GM23248 (cell line): ENCODE data around the gene ARHGAP45. TPM values are rescaled to one million over a fixed set of nuclear protein-coding genes. Genes with fewer than 3 reads are reported as not detected.

ENCODE experiments used
- DNase-seq: peaks from one replicate; pipeline ENCODE4 v3.0.0-alpha.2; 2015
- H2AFZ ChIP-seq: fragments of 200-600 bp; sonication (generic); 2 replicates; pipeline ENCODE4 v1.6.1; 2016; ENCODE audit warnings: antibody characterized with exemption
- H3F3A ChIP-seq: fragments of 200-600 bp; sonication (generic); 2 replicates; pipeline ENCODE4 v1.6.1; 2016; ENCODE audit warnings: mild to moderate bottlenecking, antibody characterized with exemption, mixed run types; ENCODE audit not compliant: insufficient read depth
- H3K27ac ChIP-seq: fragments of 200-600 bp; sonication (generic); 2 replicates; pipeline ENCODE4 v1.5.1; 2016; ENCODE audit warnings: mild to moderate bottlenecking
- H3K27me3 ChIP-seq: fragments of 200-600 bp; sonication (generic); replicated peaks from 2 replicates; pipeline ENCODE4 v1.6.1; 2016; ENCODE audit warnings: mild to moderate bottlenecking; ENCODE audit not compliant: insufficient read depth
- H3K36me3 ChIP-seq: fragments of 200-600 bp; sonication (generic); 2 replicates; pipeline ENCODE4 v1.6.1; 2016; ENCODE audit warnings: low read depth, mild to moderate bottlenecking
- H3K4me1 ChIP-seq: fragments of 200-600 bp; sonication (generic); 2 replicates; pipeline ENCODE4 v1.6.1; 2016; ENCODE audit warnings: mild to moderate bottlenecking; ENCODE audit not compliant: insufficient read depth
- H3K4me2 ChIP-seq: fragments of 200-600 bp; sonication (generic); one replicate; pipeline ENCODE4 v1.6.1; 2016; ENCODE audit warnings: mild to moderate bottlenecking; ENCODE audit not compliant: unreplicated experiment
- H3K4me3 ChIP-seq: fragments of 200-600 bp; sonication (generic); 2 replicates; pipeline ENCODE4 v1.5.1; 2016; ENCODE audit warnings: mild to moderate bottlenecking
- H3K79me2 ChIP-seq: fragments of 200-600 bp; sonication (generic); 2 replicates; pipeline ENCODE4 v1.6.1; 2016; ENCODE audit warnings: mild to moderate bottlenecking; ENCODE audit not compliant: insufficient read depth
- H3K9ac ChIP-seq: fragments of 200-600 bp; sonication (generic); 2 replicates; pipeline ENCODE4 v1.6.1; 2016; ENCODE audit warnings: mild to moderate bottlenecking
- H3K9me2 ChIP-seq: fragments of 200-600 bp; sonication (generic); 2 replicates; pipeline ENCODE4 v1.6.1; 2016; ENCODE audit warnings: mixed run types, mild to moderate bottlenecking, moderate library complexity; ENCODE audit not compliant: insufficient read depth
- H3K9me3 ChIP-seq: fragments of 200-600 bp; sonication (generic); one replicate; pipeline ENCODE4 v1.6.1; 2017; ENCODE audit warnings: low read depth
- H4K20me1 ChIP-seq: fragments of 200-600 bp; sonication (generic); 2 replicates; pipeline ENCODE4 v1.6.0; 2016; ENCODE audit not compliant: insufficient read depth
- EZH2 ChIP-seq: fragments of 200-600 bp; sonication (generic); IDR thresholded peaks from 2 replicates; pipeline ENCODE4 v1.6.1; 2018; ENCODE audit warnings: antibody characterized with exemption, mild to moderate bottlenecking; ENCODE audit not compliant: insufficient read depth, poor library complexity, severe bottlenecking
- EZH2phosphoT487 ChIP-seq: fragments of 200-600 bp; sonication (generic); IDR thresholded peaks from 2 replicates; pipeline ENCODE4 v1.6.1; 2018; ENCODE audit warnings: antibody characterized with exemption, moderate library complexity, mild to moderate bottlenecking, low read depth; ENCODE audit not compliant: insufficient read depth
- WGBS, 2 experiments: methylation state at CpG; one replicate each; pipeline ENCODE4 v1.1.6; 2015 to 2017; ENCODE audit warnings: low lambda C conversion rate in 2 of 2, low coverage in 1 of 2; ENCODE audit errors: missing lambda C conversion rate in 2 of 2; 5-methylcytosine and 5-hydroxymethylcytosine counted together
- in situ Hi-C: fragments of 300-500 bp; cut with MboI; formaldehyde crosslinking; loops from 2 replicates; pipeline ENCODE4 v1.15.0; 2020
- polyA plus RNA-seq: library from polyadenylated mRNA; unstranded; fragments of >200 nt; fragmentation: Nextera tagmentation; extraction: Ambion mirVana; gene quantifications from 2 replicates; pipeline ENCODE4 v1.2.1, GENCODE V29; 2016
- small RNA-seq: library from RNA; depleted of rRNA; stranded (forward); fragments of <200 nt; gene quantifications from one replicate; pipeline ENCODE3, GENCODE V24; 2014; ENCODE audit warnings: low read depth, low replicate concordance
- total RNA-seq: library from RNA; depleted of rRNA; stranded (reverse); fragments of >200 nt; shearing (Covaris generic); gene quantifications from 2 replicates; pipeline ENCODE4 v1.2.3, GENCODE V29; 2014; rRNA removed

Gene ARHGAP45
- total and polyA plus RNA-seq, 2 experiments from 2014 or later, result 3.5 to 6.3 TPM

DNA sequence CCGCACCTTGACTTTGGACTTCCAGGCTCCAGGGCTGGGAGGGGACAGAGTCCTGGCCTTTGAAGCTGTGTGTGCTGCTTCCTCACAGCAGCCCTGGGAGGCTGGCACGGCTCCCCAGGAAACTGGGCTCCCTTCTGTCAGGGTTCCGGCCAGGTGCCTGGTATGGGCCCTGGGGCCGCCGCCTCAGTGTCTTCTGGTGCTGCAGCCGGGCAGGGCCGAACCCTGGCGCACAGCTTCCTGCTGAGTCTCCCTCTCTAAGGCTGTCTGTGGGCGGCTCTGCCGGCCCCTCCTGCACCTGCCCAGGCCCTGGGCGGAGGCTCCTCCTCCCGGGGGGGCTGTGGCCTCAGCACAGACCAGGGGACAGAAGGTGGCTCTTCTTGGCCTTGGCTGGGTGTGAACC is 69.2 kb downstream of the ARHGAP45 start:
- no peak overlapping the region for H3K27ac ChIP-seq
- H3K4me3 ChIP-seq, result no peak overlapping the region
- H3K9ac ChIP-seq, result no peak overlapping the region

More for the DNA sequence above, 69.2 kb downstream of the ARHGAP45 start:
- in situ Hi-C loops, result no loop called here
- no peak for TF ChIP-seq EZH2
- no peak for TF ChIP-seq EZH2phosphoT487
- H3K4me2 ChIP-seq, result no peak overlapping the region
- H3K9me3 ChIP-seq, result no peaks in the 10 kb centered on the region
- H4K20me1 ChIP-seq, result no peaks in the 10 kb centered on the region
- no peak overlapping the region for H2AFZ ChIP-seq
- no peaks in the 10 kb centered on the region for H3F3A ChIP-seq
- H3K4me1 ChIP-seq, result 0 out of 2 replicates have a peak, but pooled peaks cover 6% of the 10 kb centered on the region
- DNase-seq, result no peak
- peaks cover 52% of the 10 kb centered on the region for H3K79me2 ChIP-seq
- H3K27me3 ChIP-seq, result no peaks in the 10 kb centered on the region
- H3K9me2 ChIP-seq, result no peaks in the 10 kb centered on the region
- WGBS, 2 experiments, result 70 to 86% methylated on average over 6 to 10 of the region's 12 CpGs
- no peaks in the 10 kb centered on the region for H3K36me3 ChIP-seq

Small RNA genes within 50 kb of the gene (small RNA-seq; reads per million reads assigned to genes)
- gene RNU6-2, result not detected

Other genes starting within 250 kb of the ARHGAP45 start
- 0.32 TPM in 1 of 2 replicates, not detected in the other for gene PLPPR3, start 245.2 kb upstream of the ARHGAP45 start, total RNA-seq
- not detected in 2 replicates for gene PLPPR3, start 245.2 kb upstream of the ARHGAP45 start, polyA plus RNA-seq
- gene AZU1, start 239.3 kb upstream of the ARHGAP45 start, total RNA-seq, result not detected in 2 replicates
- not detected in 2 replicates for gene AZU1, start 239.3 kb upstream of the ARHGAP45 start, polyA plus RNA-seq
- not detected in 2 replicates for gene PRTN3, start 226.2 kb upstream of the ARHGAP45 start, total RNA-seq
- gene PRTN3, start 226.2 kb upstream of the ARHGAP45 start, polyA plus RNA-seq, result not detected in 2 replicates
- gene ELANE, start 214.9 kb upstream of the ARHGAP45 start, total RNA-seq, result 1.4 TPM in 1 of 2 replicates, not detected in the other
- gene ELANE, start 214.9 kb upstream of the ARHGAP45 start, polyA plus RNA-seq, result 0.20 and 0.34 TPM in 2 replicates
- gene CFD, start 207.5 kb upstream of the ARHGAP45 start, total RNA-seq, result 3.2 and 5.7 TPM in 2 replicates
- 4.9 and 5.2 TPM in 2 replicates for gene CFD, start 207.5 kb upstream of the ARHGAP45 start, polyA plus RNA-seq
- gene MED16, start 174.0 kb upstream of the ARHGAP45 start, total RNA-seq, result 20.9 and 26.6 TPM in 2 replicates
- 66.5 and 66.9 TPM in 2 replicates for gene MED16, start 174.0 kb upstream of the ARHGAP45 start, polyA plus RNA-seq
- not detected in 2 replicates for gene RNU6-9, start 173.7 kb upstream of the ARHGAP45 start, total RNA-seq
- not detected in 2 replicates for gene RNU6-9, start 173.7 kb upstream of the ARHGAP45 start, polyA plus RNA-seq
- gene R3HDM4, start 153.9 kb upstream of the ARHGAP45 start, total RNA-seq, result 41.6 and 50.9 TPM in 2 replicates
- 52.7 and 58.1 TPM in 2 replicates for gene R3HDM4, start 153.9 kb upstream of the ARHGAP45 start, polyA plus RNA-seq
- not detected in 2 replicates for gene KISS1R, start 149.8 kb upstream of the ARHGAP45 start, total RNA-seq
- not detected in 2 replicates for gene KISS1R, start 149.8 kb upstream of the ARHGAP45 start, polyA plus RNA-seq
- 6.7 and 8.5 TPM in 2 replicates for gene ARID3A, start 141.1 kb upstream of the ARHGAP45 start, total RNA-seq
- gene ARID3A, start 141.1 kb upstream of the ARHGAP45 start, polyA plus RNA-seq, result 2.4 and 2.8 TPM in 2 replicates
- 63.5 and 83.4 TPM in 2 replicates for gene WDR18, start 82.8 kb upstream of the ARHGAP45 start, total RNA-seq
- 143 and 157 TPM in 2 replicates for gene WDR18, start 82.8 kb upstream of the ARHGAP45 start, polyA plus RNA-seq
- gene GRIN3B, start 66.7 kb upstream of the ARHGAP45 start, total RNA-seq, result 0.25 and 0.54 TPM in 2 replicates
- not detected in 2 replicates for gene GRIN3B, start 66.7 kb upstream of the ARHGAP45 start, polyA plus RNA-seq
- 132 and 169 TPM in 2 replicates for gene TMEM259, start 46.0 kb upstream of the ARHGAP45 start, total RNA-seq
- gene TMEM259, start 46.0 kb upstream of the ARHGAP45 start, polyA plus RNA-seq, result 76.7 and 79.7 TPM in 2 replicates
- gene RNU6-2, start 45.6 kb upstream of the ARHGAP45 start, total RNA-seq, result not detected in 2 replicates
- gene RNU6-2, start 45.6 kb upstream of the ARHGAP45 start, polyA plus RNA-seq, result not detected in 2 replicates
- gene CNN2, start 40.6 kb upstream of the ARHGAP45 start, total RNA-seq, result 239 and 244 TPM in 2 replicates
- 400 and 415 TPM in 2 replicates for gene CNN2, start 40.6 kb upstream of the ARHGAP45 start, polyA plus RNA-seq
- 1.1 and 2.1 TPM in 2 replicates for gene ABCA7, start 27.1 kb upstream of the ARHGAP45 start, total RNA-seq
- 1.7 and 2.6 TPM in 2 replicates for gene ABCA7, start 27.1 kb upstream of the ARHGAP45 start, polyA plus RNA-seq
- gene POLR2E, start 28.2 kb downstream of the ARHGAP45 start, total RNA-seq, result 172 and 233 TPM in 2 replicates
- 336 and 347 TPM in 2 replicates for gene POLR2E, start 28.2 kb downstream of the ARHGAP45 start, polyA plus RNA-seq
- 298 and 323 TPM in 2 replicates for gene GPX4, start 36.8 kb downstream of the ARHGAP45 start, total RNA-seq
- gene GPX4, start 36.8 kb downstream of the ARHGAP45 start, polyA plus RNA-seq, result 601 and 607 TPM in 2 replicates
- gene SBNO2, start 107.1 kb downstream of the ARHGAP45 start, total RNA-seq, result 64.5 and 70.4 TPM in 2 replicates
- gene SBNO2, start 107.1 kb downstream of the ARHGAP45 start, polyA plus RNA-seq, result 7.5 and 11.9 TPM in 2 replicates
- 64.1 and 66.5 TPM in 2 replicates for gene STK11, start 138.6 kb downstream of the ARHGAP45 start, total RNA-seq
- 4.3 and 4.6 TPM in 2 replicates for gene STK11, start 138.6 kb downstream of the ARHGAP45 start, polyA plus RNA-seq
- 2.7 and 4.5 TPM in 2 replicates for gene CBARP, start 170.8 kb downstream of the ARHGAP45 start, total RNA-seq
- gene CBARP, start 170.8 kb downstream of the ARHGAP45 start, polyA plus RNA-seq, result 0.29 and 0.41 TPM in 2 replicates
- 27.4 and 38.9 TPM in 2 replicates for gene ATP5F1D, start 174.6 kb downstream of the ARHGAP45 start, total RNA-seq
- gene ATP5F1D, start 174.6 kb downstream of the ARHGAP45 start, polyA plus RNA-seq, result 287 and 290 TPM in 2 replicates
- 9.4 and 18.5 TPM in 2 replicates for gene MIDN, start 181.4 kb downstream of the ARHGAP45 start, total RNA-seq
- gene MIDN, start 181.4 kb downstream of the ARHGAP45 start, polyA plus RNA-seq, result 3.1 and 4.0 TPM in 2 replicates
- 239 and 392 TPM in 2 replicates for gene CIRBP, start 202.2 kb downstream of the ARHGAP45 start, total RNA-seq
- gene CIRBP, start 202.2 kb downstream of the ARHGAP45 start, polyA plus RNA-seq, result 163 and 185 TPM in 2 replicates
- 61.5 and 84.5 TPM in 2 replicates for gene FAM174C, start 208.4 kb downstream of the ARHGAP45 start, total RNA-seq
- 67.8 and 81.6 TPM in 2 replicates for gene FAM174C, start 208.4 kb downstream of the ARHGAP45 start, polyA plus RNA-seq
- not detected in 2 replicates for gene EFNA2, start 218.7 kb downstream of the ARHGAP45 start, total RNA-seq
- not detected in 2 replicates for gene EFNA2, start 218.7 kb downstream of the ARHGAP45 start, polyA plus RNA-seq